WTC11 (cell line): ENCODE data around the gene ADD2.

Experiments used
- AFF4 ChIP-seq: sonication (generic); formaldehyde crosslinking; IDR thresholded peaks from 2 replicates; pipeline ENCODE4 v1.8.1; 2023; ENCODE audit warnings: mild to moderate bottlenecking, missing genetic modification reagents, borderline replicate concordance
- CTCF ChIP-seq: fragments of 200-600 bp; IDR thresholded peaks from 2 replicates; pipeline ENCODE4 v1.8.0; 2022; ENCODE audit warnings: antibody characterized with exemption
- PREB ChIP-seq: sonication (generic); formaldehyde crosslinking; IDR thresholded peaks from 2 replicates; pipeline ENCODE4 v1.8.1; 2022; ENCODE audit warnings: mild to moderate bottlenecking, missing genetic modification reagents, moderate library complexity, borderline replicate concordance

- TF ChIP-seq PREB (CRISPR knock-in tag) (no peak), CTCF (no peak), AFF4 (CRISPR knock-in tag) (no peak)
Measured at GRCh38 chr2:70655786-70656185, 112.2 kb downstream of the ADD2 start.
